ENCODE data around the gene NPTN.

NPTN gene

GRCh38 chr15:73572296-73572695 lies 60.9 kb downstream of the NPTN start:
- Histone ChIP-seq H3K27me3 (ENCODE audit: control insufficient read depth, insufficient read depth, low read length) (no peaks in the 10 kb centered on the region), H3K9ac (no peak overlapping the region), H2AFZ (no peak overlapping the region), H3K4me3 (ENCODE audit: low read depth, low read length) (no peak overlapping the region), H3K9me3 (ENCODE audit: control insufficient read depth, low read length) (no peaks in the 10 kb centered on the region), H3K36me3 (ENCODE audit: control insufficient read depth, insufficient read depth, low read length) (no peaks in the 10 kb centered on the region), H3K4me1 (peaks cover 2% of the 10 kb centered on the region), H3K79me2 (no peaks in the 10 kb centered on the region), H3K27ac (no peak overlapping the region), H3K4me2 (ENCODE audit: low read length) (no peak overlapping the region)
- no peak for TF ChIP-seq CTCF (IDR thresholded peaks at IDR 0.05)

- Histone ChIP-seq H2AFZ (no peak overlapping the region), H3K79me2 (no peaks in the 10 kb centered on the region), H3K27me3 (ENCODE audit: control insufficient read depth, insufficient read depth, low read length) (no peaks in the 10 kb centered on the region), H3K4me2 (ENCODE audit: low read length) (no peak overlapping the region), H3K27ac (no peak overlapping the region), H3K4me3 (ENCODE audit: low read depth, low read length) (no peak overlapping the region), H3K36me3 (ENCODE audit: control insufficient read depth, insufficient read depth, low read length) (no peaks in the 10 kb centered on the region), H3K9me3 (ENCODE audit: control insufficient read depth, low read length) (no peaks in the 10 kb centered on the region), H3K4me1 (peaks cover 2% of the 10 kb centered on the region), H3K9ac (no peak overlapping the region)
- TF ChIP-seq CTCF (IDR thresholded peaks at IDR 0.05): no peak
Measured at GRCh38 chr15:73571346-73571745, 61.8 kb downstream of the NPTN start.

- TF ChIP-seq CTCF (IDR thresholded peaks at IDR 0.05): no peak
- Histone ChIP-seq H3K9ac (no peak overlapping the region), H3K27me3 (ENCODE audit: control insufficient read depth, insufficient read depth, low read length) (no peaks in the 10 kb centered on the region), H3K79me2 (no peaks in the 10 kb centered on the region), H3K4me3 (ENCODE audit: low read depth, low read length) (no peak overlapping the region), H3K4me1 (peaks cover 2% of the 10 kb centered on the region), H3K36me3 (ENCODE audit: control insufficient read depth, insufficient read depth, low read length) (no peaks in the 10 kb centered on the region), H3K9me3 (ENCODE audit: control insufficient read depth, low read length) (no peaks in the 10 kb centered on the region), H3K27ac (no peak overlapping the region), H2AFZ (no peak overlapping the region), H3K4me2 (ENCODE audit: low read length) (no peak overlapping the region)
Measured at GRCh38 chr15:73570355-73571032, 62.7 kb downstream of the NPTN start.

- no peak overlapping the region for H2AFZ ChIP-seq
- H3K27me3 ChIP-seq (ENCODE audit: control insufficient read depth, insufficient read depth, low read length): no peaks in the 10 kb centered on the region
- H3K9me3 ChIP-seq (ENCODE audit: control insufficient read depth, low read length): no peaks in the 10 kb centered on the region
- no peaks in the 10 kb centered on the region for H3K36me3 ChIP-seq (ENCODE audit: control insufficient read depth, insufficient read depth, low read length)
- peaks cover 2% of the 10 kb centered on the region for H3K4me1 ChIP-seq
- no peak overlapping the region for H3K27ac ChIP-seq
- no peak for TF ChIP-seq CTCF (IDR thresholded peaks at IDR 0.05)
- H3K79me2 ChIP-seq: no peaks in the 10 kb centered on the region
- H3K4me3 ChIP-seq (ENCODE audit: low read depth, low read length): no peak overlapping the region
- H3K9ac ChIP-seq: no peak overlapping the region
- no peak overlapping the region for H3K4me2 ChIP-seq (ENCODE audit: low read length)
Measured at GRCh38 chr15:73569361-73569760, 63.8 kb downstream of the NPTN start.
